ENCODE measurements around the gene FANCL. TPM values are rescaled to one million over a fixed set of nuclear protein-coding genes. Genes with fewer than 3 reads are reported as not detected.
A peak's percentile ranks its signal among the peaks of the same experiment; 100 is the strongest.

The FANCL gene
- total and polyA plus RNA-seq, 9 of the 15 experiments (the other 6 are each of a cell fraction or from before 2014, with no cell fraction given), result 36.7 to 120 (median 58.5) TPM

DNA sequence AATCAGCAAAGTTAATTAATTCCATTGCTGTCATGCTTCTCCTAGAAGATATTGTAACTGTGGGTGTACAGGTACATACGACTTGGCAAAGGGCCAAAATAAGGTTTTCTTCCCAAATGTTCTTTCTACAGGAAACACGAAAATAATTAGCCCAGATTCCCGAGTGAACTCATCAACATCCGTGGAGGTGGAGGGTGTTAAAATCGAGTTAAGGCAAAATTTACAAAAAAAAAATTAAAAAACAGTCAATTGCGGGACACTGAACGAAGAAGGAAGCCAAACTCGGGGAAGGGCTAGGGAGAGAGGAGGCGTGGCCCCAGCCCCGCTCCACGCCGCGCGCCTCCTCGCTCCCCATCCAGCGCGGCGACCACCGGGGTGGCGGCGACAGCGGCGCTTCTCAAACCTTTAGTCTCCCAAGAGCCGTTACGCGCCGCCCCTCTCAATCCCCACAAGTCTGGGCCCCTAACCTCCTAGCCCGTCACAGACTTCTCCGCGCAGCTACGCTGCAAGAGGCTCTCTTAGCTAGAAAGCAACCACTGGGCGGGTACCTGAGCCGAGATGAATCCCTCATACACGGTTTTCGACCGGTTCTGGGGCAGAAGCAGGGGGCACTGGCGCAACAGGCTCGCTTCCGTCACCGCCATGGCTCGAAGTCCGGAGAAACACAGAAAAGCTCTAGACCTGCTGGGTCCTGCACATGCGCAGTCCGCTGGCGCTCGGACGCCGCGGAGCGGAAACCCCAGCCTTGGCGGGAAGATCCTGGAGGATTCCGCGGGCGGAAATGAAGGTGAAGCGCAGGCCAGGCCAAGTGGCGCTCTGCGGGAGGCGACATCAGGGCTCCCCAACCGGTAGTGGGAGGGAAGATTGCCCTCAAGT, at the start of gene FANCL (continued):
- TF ChIP-seq, protein P1, sequence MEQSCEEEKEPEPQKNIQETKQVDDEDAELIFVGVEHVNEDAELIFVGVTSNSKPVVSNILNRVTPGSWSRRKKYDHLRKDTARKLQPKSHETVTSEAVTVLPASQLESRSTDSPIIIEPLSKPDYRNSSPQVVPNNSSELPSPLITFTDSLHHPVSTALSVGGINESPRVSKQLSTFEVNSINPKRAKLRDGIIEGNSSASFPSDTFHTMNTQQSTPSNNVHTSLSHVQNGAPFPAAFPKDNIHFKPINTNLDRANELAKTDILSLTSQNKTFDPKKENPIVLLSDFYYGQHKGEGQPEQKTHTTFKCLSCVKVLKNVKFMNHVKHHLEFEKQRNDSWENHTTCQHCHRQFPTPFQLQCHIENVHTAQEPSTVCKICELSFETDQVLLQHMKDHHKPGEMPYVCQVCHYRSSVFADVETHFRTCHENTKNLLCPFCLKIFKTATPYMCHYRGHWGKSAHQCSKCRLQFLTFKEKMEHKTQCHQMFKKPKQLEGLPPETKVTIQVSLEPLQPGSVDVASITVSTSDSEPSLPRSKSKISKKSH (CRISPR knock-in tag; IDR thresholded peaks at IDR 0.05), result no peak
- TF ChIP-seq RBM34 (IDR thresholded peaks at IDR 0.05; ENCODE audit: borderline replicate concordance, insufficient read depth, low read length) (no peak), C11orf30 (IDR thresholded peaks at IDR 0.05; ENCODE audit: low read depth) (no peak), NCOA4 (IDR thresholded peaks at IDR 0.05; ENCODE audit: partially characterized antibody) (no peak), RNF2 (IDR thresholded peaks at IDR 0.05) (no peak), SMARCA5 (IDR thresholded peaks at IDR 0.05) (no peak), FOXA3 (CRISPR knock-in tag; conservative IDR thresholded peaks at IDR 0.05 in 1 of 2, IDR thresholded peaks at IDR 0.05 in 1 of 2) (no peak), PTBP1 (IDR thresholded peaks at IDR 0.05; ENCODE audit: low read depth, low read length) (no peak), EHMT2 (IDR thresholded peaks at IDR 0.05) (peak; percentile 87), ZNF146 (CRISPR knock-in tag; IDR thresholded peaks at IDR 0.05; ENCODE audit: unreplicated experiment) (no peak), ZC3H8 (IDR thresholded peaks at IDR 0.05) (no peak), SAFB2 (IDR thresholded peaks at IDR 0.05; ENCODE audit: borderline replicate concordance, low read depth, low read length, severe bottlenecking) (no peak), CSDE1 (IDR thresholded peaks at IDR 0.05) (no peak), ZBTB1 (CRISPR knock-in tag; IDR thresholded peaks at IDR 0.05; ENCODE audit: borderline replicate concordance, low read depth) (no peak), DMBX1 (CRISPR knock-in tag; IDR thresholded peaks at IDR 0.05; ENCODE audit: borderline replicate concordance) (peak; percentile 70; the same call in 1 of the 2 replicates)
- TF ChIP-seq, protein P2, sequence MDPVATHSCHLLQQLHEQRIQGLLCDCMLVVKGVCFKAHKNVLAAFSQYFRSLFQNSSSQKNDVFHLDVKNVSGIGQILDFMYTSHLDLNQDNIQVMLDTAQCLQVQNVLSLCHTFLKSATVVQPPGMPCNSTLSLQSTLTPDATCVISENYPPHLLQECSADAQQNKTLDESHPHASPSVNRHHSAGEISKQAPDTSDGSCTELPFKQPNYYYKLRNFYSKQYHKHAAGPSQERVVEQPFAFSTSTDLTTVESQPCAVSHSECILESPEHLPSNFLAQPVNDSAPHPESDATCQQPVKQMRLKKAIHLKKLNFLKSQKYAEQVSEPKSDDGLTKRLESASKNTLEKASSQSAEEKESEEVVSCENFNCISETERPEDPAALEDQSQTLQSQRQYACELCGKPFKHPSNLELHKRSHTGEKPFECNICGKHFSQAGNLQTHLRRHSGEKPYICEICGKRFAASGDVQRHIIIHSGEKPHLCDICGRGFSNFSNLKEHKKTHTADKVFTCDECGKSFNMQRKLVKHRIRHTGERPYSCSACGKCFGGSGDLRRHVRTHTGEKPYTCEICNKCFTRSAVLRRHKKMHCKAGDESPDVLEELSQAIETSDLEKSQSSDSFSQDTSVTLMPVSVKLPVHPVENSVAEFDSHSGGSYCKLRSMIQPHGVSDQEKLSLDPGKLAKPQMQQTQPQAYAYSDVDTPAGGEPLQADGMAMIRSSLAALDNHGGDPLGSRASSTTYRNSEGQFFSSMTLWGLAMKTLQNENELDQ (CRISPR knock-in tag; IDR thresholded peaks at IDR 0.05; ENCODE audit: borderline replicate concordance), result no peak
- TF ChIP-seq, protein P3, sequence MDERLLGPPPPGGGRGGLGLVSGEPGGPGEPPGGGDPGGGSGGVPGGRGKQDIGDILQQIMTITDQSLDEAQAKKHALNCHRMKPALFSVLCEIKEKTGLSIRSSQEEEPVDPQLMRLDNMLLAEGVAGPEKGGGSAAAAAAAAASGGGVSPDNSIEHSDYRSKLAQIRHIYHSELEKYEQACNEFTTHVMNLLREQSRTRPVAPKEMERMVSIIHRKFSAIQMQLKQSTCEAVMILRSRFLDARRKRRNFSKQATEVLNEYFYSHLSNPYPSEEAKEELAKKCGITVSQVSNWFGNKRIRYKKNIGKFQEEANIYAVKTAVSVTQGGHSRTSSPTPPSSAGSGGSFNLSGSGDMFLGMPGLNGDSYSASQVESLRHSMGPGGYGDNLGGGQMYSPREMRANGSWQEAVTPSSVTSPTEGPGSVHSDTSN (CRISPR knock-in tag; IDR thresholded peaks at IDR 0.05; ENCODE audit: low read depth), result no peak
- TF ChIP-seq, protein P3 (tag; conservative IDR thresholded peaks at IDR 0.05; ENCODE audit: low read depth), result no peak

Measured in K562 (cell line).